Body of pancreas (tissue), 4 donors: ENCODE data around the gene ABI1. TPM values are rescaled to one million over a fixed set of nuclear protein-coding genes. Genes with fewer than 3 reads are reported as not detected.

Experiments used
- ATAC-seq: fragments of 150-250 bp; one replicate; pipeline ENCODE4 v1.9.1; 2016
- DNase-seq, 4 donors: peaks; one replicate each; pipeline ENCODE4 v3.0.0-alpha.2; 2019
- H3K27ac ChIP-seq, 4 donors: fragments of 200-600 bp; sonication (generic); 1 replicate in 3 of 4; 2 replicates in 1 of 4; pipeline versions ENCODE4 v1.5.1 to v1.6.1; 2016 to 2019; ENCODE audit warnings: mild to moderate bottlenecking in 1 of 4, mixed read lengths in 1 of 4, moderate library complexity in 1 of 4
- H3K27me3 ChIP-seq, 2 donors: fragments of 200-600 bp; sonication (generic); one replicate each; pipeline ENCODE4 v1.6.0; 2016; ENCODE audit warnings: mild to moderate bottlenecking in 1 of 2
- H3K36me3 ChIP-seq, 2 donors: fragments of 200-600 bp; sonication (generic); replicated peaks in 1 of 2; 2 replicates each; pipeline ENCODE4 v1.5.1; 2016; ENCODE audit warnings: low read depth in 2 of 2; ENCODE audit not compliant: insufficient read depth in 1 of 2
- H3K4me1 ChIP-seq: fragments of 200-600 bp; sonication (generic); one replicate; pipeline ENCODE4 v1.6.0; 2016
- H3K4me3 ChIP-seq, 2 donors: fragments of 200-600 bp; sonication (generic); 1 replicate in 1 of 2; 2 replicates in 1 of 2; pipeline ENCODE4 v1.5.1; 2016 to 2019
- H3K9me3 ChIP-seq, 3 donors: fragments of 200-600 bp; sonication (generic); 1 replicate in 2 of 3; 2 replicates in 1 of 3; pipeline ENCODE4 v1.5.1; 2016
- CTCF ChIP-seq, 7 experiments: fragments of 450-650 bp in 4 of 7; fragments of 200-600 bp in 3 of 7; sonication (generic) in 3 of 7; IDR thresholded peaks; one replicate each; pipeline ENCODE4 v1.5.1; 2016 to 2019; ENCODE audit warnings: antibody characterized with exemption in 7 of 7
- POLR2A ChIP-seq, 3 donors: fragments of 450-650 bp; IDR thresholded peaks; one replicate each; pipeline ENCODE4 v1.6.1; 2016; ENCODE audit warnings: antibody characterized with exemption in 3 of 3, mild to moderate bottlenecking in 2 of 3
- WGBS, 2 donors: methylation state at CpG; one replicate each; pipeline ENCODE4 v1.1.5; 2017; 5-methylcytosine and 5-hydroxymethylcytosine counted together
- intact Hi-C: fragments of 100-400 bp; cut with DNase I; formaldehyde crosslinking; loops from one replicate; pipeline ENCODE4 v1.15.1; 2023
- total RNA-seq, 2 donors: library from RNA; depleted of rRNA; stranded (reverse); fragments of >200 nt; gene quantifications; one replicate each; pipeline ENCODE4 v1.1.0, GENCODE V29; 2016

Gene ABI1
- total RNA-seq, 2 donors from 2014 or later, result 13.5 to 24.9 TPM

- ATAC-seq (no peak), DNase-seq (no peak)
- TF ChIP-seq CTCF (IDR thresholded peaks at IDR 0.05) (no peak), POLR2A (IDR thresholded peaks at IDR 0.05) (no peak)
- Histone ChIP-seq H3K36me3 (peaks cover 0 to 6% of the 10 kb centered on the region in 2 donors), H3K4me3 (no peak overlapping the region), H3K27ac (no peak overlapping the region), H3K27me3 (no peaks in the 10 kb centered on the region), H3K9me3 (no peaks in the 10 kb centered on the region), H3K4me1 (no peaks in the 10 kb centered on the region)
- 73 to 86% methylated on average over 5 of the region's 5 CpGs for WGBS, 2 donors
- intact Hi-C loops, result no loop called here
Observed at GRCh38 chr10:26746061-26746460, 114.7 kb downstream of the ABI1 start.

GRCh38 chr10:26743841-26744240, 116.9 kb downstream of the ABI1 start:
- Histone ChIP-seq H3K4me1 (no peaks in the 10 kb centered on the region), H3K27ac (no peak overlapping the region), H3K9me3 (no peaks in the 10 kb centered on the region), H3K36me3 (peaks cover 0 to 4% of the 10 kb centered on the region in 2 donors), H3K27me3 (no peaks in the 10 kb centered on the region), H3K4me3 (no peak overlapping the region)
- ATAC-seq, result no peak
- no peak for TF ChIP-seq POLR2A (IDR thresholded peaks at IDR 0.05)
- TF ChIP-seq CTCF (IDR thresholded peaks at IDR 0.05), result no peak
- intact Hi-C loops, result no loop called here
- WGBS, 2 donors, result 84 to 86% methylated on average over 1 of the region's 1 CpG
- no peak for DNase-seq

- DNase-seq (no peak), ATAC-seq (no peak)
- TF ChIP-seq POLR2A (IDR thresholded peaks at IDR 0.05) (no peak), CTCF (IDR thresholded peaks at IDR 0.05) (no peak)
- intact Hi-C loops, result no loop called here
- Histone ChIP-seq H3K36me3 (peaks cover 0 to 4% of the 10 kb centered on the region in 2 donors), H3K4me1 (no peaks in the 10 kb centered on the region), H3K27ac (no peak overlapping the region), H3K9me3 (no peaks in the 10 kb centered on the region), H3K27me3 (no peaks in the 10 kb centered on the region), H3K4me3 (no peak overlapping the region)
- 89 to 94% methylated on average over 2 of the region's 2 CpGs for WGBS, 2 donors
Observed at GRCh38 chr10:26743091-26743490, 117.7 kb downstream of the ABI1 start.

GRCh38 chr10:26741368-26741767, 119.4 kb downstream of the ABI1 start:
- DNase-seq (no peak), ATAC-seq (no peak)
- Histone ChIP-seq H3K27me3 (no peaks in the 10 kb centered on the region), H3K4me1 (no peaks in the 10 kb centered on the region), H3K36me3 (peaks cover 0 to 4% of the 10 kb centered on the region in 2 donors), H3K9me3 (no peaks in the 10 kb centered on the region), H3K4me3 (no peak overlapping the region), H3K27ac (no peak overlapping the region)
- intact Hi-C loops, result no loop called here
- 98 to 100% methylated on average over 4 of the region's 4 CpGs for WGBS, 2 donors
- TF ChIP-seq POLR2A (IDR thresholded peaks at IDR 0.05) (no peak), CTCF (IDR thresholded peaks at IDR 0.05) (no peak)

GRCh38 chr10:26739071-26739631, 121.6 kb downstream of the ABI1 start:
- intact Hi-C loops, result no loop called here
- Histone ChIP-seq H3K27ac (no peak overlapping the region), H3K4me1 (no peaks in the 10 kb centered on the region), H3K4me3 (no peak overlapping the region), H3K36me3 (no peaks in the 10 kb centered on the region), H3K27me3 (no peaks in the 10 kb centered on the region), H3K9me3 (no peaks in the 10 kb centered on the region)
- WGBS, 2 donors, result 67 to 72% methylated on average over 6 of the region's 6 CpGs
- DNase-seq, result no peak
- ATAC-seq, result no peak
- TF ChIP-seq CTCF (IDR thresholded peaks at IDR 0.05) (no peak), POLR2A (IDR thresholded peaks at IDR 0.05) (no peak)
